B cell (primary cell): ENCODE results near the gene TNFRSF6B.

Source experiments
- CTCF ChIP-seq: fragments of 200-600 bp; IDR thresholded peaks from one replicate; pipeline ENCODE4 v1.8.0; 2022; ENCODE audit warnings: antibody characterized with exemption, mild to moderate bottlenecking
- EZH2 ChIP-seq: IDR thresholded peaks from 2 replicates; pipeline ENCODE4 v1.6.1; 2012; ENCODE audit warnings: borderline replicate concordance, low read depth, mild to moderate bottlenecking, moderate library complexity, low read length; ENCODE audit not compliant: insufficient read depth, poor library complexity, severe bottlenecking

- no peak for TF ChIP-seq CTCF
- TF ChIP-seq EZH2 = no peak
Observed at GRCh38 chr20:63740627-63741353, 44.3 kb downstream of the TNFRSF6B start.
